Measurements from ENCODE around the gene AGFG1. TPM values are rescaled to one million over a fixed set of nuclear protein-coding genes. Genes with fewer than 3 reads are reported as not detected.

The AGFG1 gene
- total RNA-seq, 2 experiments from 2014 or later = 65.6 to 71.2 TPM

GRCh38 chr2:227562581-227562980, 90.6 kb downstream of the AGFG1 start:
- H3K4me1 Mint-ChIP-seq (ENCODE audit: low read depth) = no peaks in the 10 kb centered on the region
- POLR2A ChIA-PET = no interaction called here
- ATAC-seq = no peak
- H3K4me3 Mint-ChIP-seq = no peak overlapping the region
- DNase-seq = no peak
- no peaks in the 10 kb centered on the region for H3K27me3 Mint-ChIP-seq (ENCODE audit: low read depth)
- no peaks in the 10 kb centered on the region for H3K9me3 Mint-ChIP-seq (ENCODE audit: insufficient read depth)
- no peak overlapping the region for H3K27ac Mint-ChIP-seq
- peaks cover 4% of the 10 kb centered on the region for H3K36me3 Mint-ChIP-seq (ENCODE audit: low read depth)
- CTCF ChIA-PET = no interaction called here

GRCh38 chr2:227565080-227565479, 93.1 kb downstream of the AGFG1 start:
- CTCF ChIA-PET = no interaction called here
- POLR2A ChIA-PET = no interaction called here
- H3K27me3 Mint-ChIP-seq (ENCODE audit: low read depth) = no peaks in the 10 kb centered on the region
- no peaks in the 10 kb centered on the region for H3K4me1 Mint-ChIP-seq (ENCODE audit: low read depth)
- peaks cover 4% of the 10 kb centered on the region for H3K36me3 Mint-ChIP-seq (ENCODE audit: low read depth)
- DNase-seq (no peak), ATAC-seq (no peak)
- no peak overlapping the region for H3K4me3 Mint-ChIP-seq
- no peak overlapping the region for H3K27ac Mint-ChIP-seq
- no peaks in the 10 kb centered on the region for H3K9me3 Mint-ChIP-seq (ENCODE audit: insufficient read depth)

GRCh38 chr2:227566012-227566411, 94.1 kb downstream of the AGFG1 start:
- Mint-ChIP-seq H3K9me3 (ENCODE audit: insufficient read depth) (no peaks in the 10 kb centered on the region), H3K27ac (no peak overlapping the region), H3K4me1 (ENCODE audit: low read depth) (no peaks in the 10 kb centered on the region), H3K27me3 (ENCODE audit: low read depth) (no peaks in the 10 kb centered on the region), H3K4me3 (no peak overlapping the region), H3K36me3 (ENCODE audit: low read depth) (no peaks in the 10 kb centered on the region)
- ChIA-PET POLR2A (no interaction called here), CTCF (interaction anchor here (0.8 to 1.1 kb wide), 3 partner anchors 20 to 65 kb away, joined by 3 read pairs; no protein-coding TSS in a partner anchor)
- no peak for DNase-seq
- no peak for ATAC-seq

- ATAC-seq (no peak), DNase-seq (no peak)
- Mint-ChIP-seq H3K27ac (no peak overlapping the region), H3K36me3 (ENCODE audit: low read depth) (no peaks in the 10 kb centered on the region), H3K27me3 (ENCODE audit: low read depth) (peaks cover 5% of the 10 kb centered on the region), H3K4me3 (no peak overlapping the region), H3K9me3 (ENCODE audit: insufficient read depth) (no peaks in the 10 kb centered on the region), H3K4me1 (ENCODE audit: low read depth) (no peaks in the 10 kb centered on the region)
- CTCF ChIA-PET = no interaction called here
- POLR2A ChIA-PET = no interaction called here
These were observed 96.9 kb downstream of the AGFG1 start for GRCh38 chr2:227568852-227569169.

- no peaks in the 10 kb centered on the region for H3K36me3 Mint-ChIP-seq (ENCODE audit: low read depth)
- no peak for DNase-seq
- no peak for ATAC-seq
- ChIA-PET POLR2A (no interaction called here), CTCF (no interaction called here)
- H3K4me3 Mint-ChIP-seq = no peak overlapping the region
- no peaks in the 10 kb centered on the region for H3K9me3 Mint-ChIP-seq (ENCODE audit: insufficient read depth)
- peaks cover 5% of the 10 kb centered on the region for H3K27me3 Mint-ChIP-seq (ENCODE audit: low read depth)
- no peak overlapping the region for H3K27ac Mint-ChIP-seq
- H3K4me1 Mint-ChIP-seq (ENCODE audit: low read depth) = no peaks in the 10 kb centered on the region
These were observed 98.7 kb downstream of the AGFG1 start for GRCh38 chr2:227570615-227571014.

- Mint-ChIP-seq H3K27me3 (ENCODE audit: low read depth) (peaks cover 31% of the 10 kb centered on the region), H3K27ac (no peak overlapping the region), H3K4me1 (ENCODE audit: low read depth) (no peaks in the 10 kb centered on the region), H3K4me3 (no peak overlapping the region), H3K36me3 (ENCODE audit: low read depth) (no peaks in the 10 kb centered on the region), H3K9me3 (ENCODE audit: insufficient read depth) (no peaks in the 10 kb centered on the region)
- ATAC-seq = no peak
- DNase-seq = no peak
- POLR2A ChIA-PET = no interaction called here
- CTCF ChIA-PET = no interaction called here
These were observed 104.2 kb downstream of the AGFG1 start for GRCh38 chr2:227576110-227576509.

GRCh38 chr2:227576812-227577211, 104.9 kb downstream of the AGFG1 start:
- H3K36me3 Mint-ChIP-seq (ENCODE audit: low read depth) = no peaks in the 10 kb centered on the region
- H3K27me3 Mint-ChIP-seq (ENCODE audit: low read depth) = peaks cover 34% of the 10 kb centered on the region
- H3K9me3 Mint-ChIP-seq (ENCODE audit: insufficient read depth) = no peaks in the 10 kb centered on the region
- DNase-seq = no peak
- H3K4me3 Mint-ChIP-seq = no peak overlapping the region
- POLR2A ChIA-PET = no interaction called here
- no peak overlapping the region for H3K27ac Mint-ChIP-seq
- ATAC-seq = no peak
- no peaks in the 10 kb centered on the region for H3K4me1 Mint-ChIP-seq (ENCODE audit: low read depth)
- CTCF ChIA-PET = no interaction called here

GRCh38 chr2:227577555-227577954, 105.6 kb downstream of the AGFG1 start:
- DNase-seq (no peak), ATAC-seq (no peak)
- Mint-ChIP-seq H3K4me3 (no peak overlapping the region), H3K9me3 (ENCODE audit: insufficient read depth) (peaks cover 6% of the 10 kb centered on the region), H3K27ac (no peak overlapping the region), H3K27me3 (ENCODE audit: low read depth) (peaks cover 37% of the 10 kb centered on the region), H3K4me1 (ENCODE audit: low read depth) (no peaks in the 10 kb centered on the region), H3K36me3 (ENCODE audit: low read depth) (no peaks in the 10 kb centered on the region)
- CTCF ChIA-PET = no interaction called here
- POLR2A ChIA-PET = no interaction called here

GRCh38 chr2:227578642-227579041, 106.7 kb downstream of the AGFG1 start:
- no peak for DNase-seq
- peaks cover 10% of the 10 kb centered on the region for H3K9me3 Mint-ChIP-seq (ENCODE audit: insufficient read depth)
- no peak for ATAC-seq
- no peak overlapping the region for H3K27ac Mint-ChIP-seq
- no peaks in the 10 kb centered on the region for H3K4me1 Mint-ChIP-seq (ENCODE audit: low read depth)
- H3K36me3 Mint-ChIP-seq (ENCODE audit: low read depth) = no peaks in the 10 kb centered on the region
- ChIA-PET CTCF (interaction anchor here (0.7 to 1.6 kb wide), 3 partner anchors 24 to 173 kb away, joined by 3 to 4 read pairs (median 3); no protein-coding TSS in a partner anchor), POLR2A (no interaction called here)
- peaks cover 34% of the 10 kb centered on the region for H3K27me3 Mint-ChIP-seq (ENCODE audit: low read depth)
- no peak overlapping the region for H3K4me3 Mint-ChIP-seq

GRCh38 chr2:227579791-227580190, 107.8 kb downstream of the AGFG1 start:
- Mint-ChIP-seq H3K36me3 (ENCODE audit: low read depth) (no peaks in the 10 kb centered on the region), H3K27me3 (ENCODE audit: low read depth) (peaks cover 34% of the 10 kb centered on the region), H3K27ac (no peak overlapping the region), H3K4me3 (no peak overlapping the region), H3K4me1 (ENCODE audit: low read depth) (no peaks in the 10 kb centered on the region), H3K9me3 (ENCODE audit: insufficient read depth) (peaks cover 10% of the 10 kb centered on the region)
- POLR2A ChIA-PET = no interaction called here
- DNase-seq (no peak), ATAC-seq (no peak)
- CTCF ChIA-PET = interaction anchor here (0.7 kb wide), 1 partner anchor 81 kb away, joined by 3 read pairs; no protein-coding TSS in a partner anchor

- peaks cover 31% of the 10 kb centered on the region for H3K27me3 Mint-ChIP-seq (ENCODE audit: low read depth)
- H3K27ac Mint-ChIP-seq = no peak overlapping the region
- H3K4me1 Mint-ChIP-seq (ENCODE audit: low read depth) = no peaks in the 10 kb centered on the region
- ATAC-seq (no peak), DNase-seq (no peak)
- H3K4me3 Mint-ChIP-seq = no peak overlapping the region
- POLR2A ChIA-PET = no interaction called here
- H3K9me3 Mint-ChIP-seq (ENCODE audit: insufficient read depth) = peaks cover 10% of the 10 kb centered on the region
- CTCF ChIA-PET = no interaction called here
- H3K36me3 Mint-ChIP-seq (ENCODE audit: low read depth) = no peaks in the 10 kb centered on the region
These were observed 110.4 kb downstream of the AGFG1 start for GRCh38 chr2:227582369-227582768.

GRCh38 chr2:227592694-227593387, 120.9 kb downstream of the AGFG1 start:
- DNase-seq (no peak), ATAC-seq (peak; percentile 49)
- CTCF ChIA-PET = interaction anchor here (1.4 kb wide), 1 partner anchor 27 kb away, joined by 3 read pairs; no protein-coding TSS in a partner anchor
- Mint-ChIP-seq H3K27ac (no peak overlapping the region), H3K36me3 (ENCODE audit: low read depth) (no peaks in the 10 kb centered on the region), H3K27me3 (ENCODE audit: low read depth) (peaks cover 26% of the 10 kb centered on the region), H3K9me3 (ENCODE audit: insufficient read depth) (no peaks in the 10 kb centered on the region), H3K4me1 (ENCODE audit: low read depth) (peaks cover 12% of the 10 kb centered on the region), H3K4me3 (no peak overlapping the region)
- POLR2A ChIA-PET = no interaction called here

GRCh38 chr2:227595797-227596196, 123.8 kb downstream of the AGFG1 start:
- no peaks in the 10 kb centered on the region for H3K36me3 Mint-ChIP-seq (ENCODE audit: low read depth)
- no peak overlapping the region for H3K27ac Mint-ChIP-seq
- peaks cover 12% of the 10 kb centered on the region for H3K4me1 Mint-ChIP-seq (ENCODE audit: low read depth)
- H3K4me3 Mint-ChIP-seq = no peak overlapping the region
- peaks cover 16% of the 10 kb centered on the region for H3K27me3 Mint-ChIP-seq (ENCODE audit: low read depth)
- ChIA-PET CTCF (no interaction called here), POLR2A (no interaction called here)
- no peaks in the 10 kb centered on the region for H3K9me3 Mint-ChIP-seq (ENCODE audit: insufficient read depth)
- ATAC-seq (no peak), DNase-seq (no peak)
